NOMO-1 treated with dmso at 0.1 percent for 144 hours (cell line): ENCODE measurements around the gene FHL5.
"Not testable (repeated sequence)": the region's sequence is repeated elsewhere in the genome, so short reads cannot be mapped to it uniquely, and the experiment has no call there.

Experiments
- DNase-seq: peaks from one replicate; lab custom pipeline; 2025; ENCODE audit not compliant: unreplicated experiment; lab: John Stamatoyannopoulos, UW

FHL5 gene

DNA sequence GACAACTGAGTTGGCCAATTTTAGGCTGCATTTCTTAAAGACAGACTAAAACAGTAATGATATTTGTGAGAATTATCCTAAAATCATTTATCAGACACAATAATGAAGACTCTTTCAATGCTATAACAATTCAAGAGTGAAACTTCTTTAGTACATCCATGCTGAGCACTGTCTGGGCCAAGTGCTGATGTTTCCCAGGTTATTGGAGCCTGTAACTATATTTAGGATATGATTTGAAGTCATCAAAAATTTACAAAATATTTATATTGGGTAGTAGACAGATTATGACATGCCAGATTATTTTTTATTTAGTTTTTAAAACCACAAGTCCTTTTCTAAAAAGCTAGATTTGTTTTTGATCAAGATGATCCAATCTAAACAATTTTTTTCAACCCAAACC, 45.1 kb downstream of the FHL5 start:
- DNase-seq, result no peak

DNA sequence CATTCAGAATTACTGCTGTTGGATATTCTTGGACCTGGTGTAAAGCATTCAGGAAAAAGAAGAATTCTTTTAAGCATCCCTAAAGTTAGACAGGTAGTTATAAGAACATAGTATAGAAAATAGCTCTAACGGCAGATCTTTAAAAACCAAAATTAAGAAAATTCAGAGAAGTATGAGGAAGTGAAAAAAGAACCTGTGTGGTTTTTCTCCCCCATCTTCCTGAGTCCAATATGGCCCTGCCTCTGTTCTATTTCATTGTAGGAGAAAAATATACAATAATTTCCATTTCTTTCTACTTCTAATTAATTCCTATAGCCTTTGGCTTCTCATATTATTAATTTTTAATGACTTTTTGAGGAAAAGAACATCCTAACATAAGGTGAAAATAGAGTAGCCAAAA, 47.1 kb downstream of the FHL5 start:
- no peak for DNase-seq

DNA sequence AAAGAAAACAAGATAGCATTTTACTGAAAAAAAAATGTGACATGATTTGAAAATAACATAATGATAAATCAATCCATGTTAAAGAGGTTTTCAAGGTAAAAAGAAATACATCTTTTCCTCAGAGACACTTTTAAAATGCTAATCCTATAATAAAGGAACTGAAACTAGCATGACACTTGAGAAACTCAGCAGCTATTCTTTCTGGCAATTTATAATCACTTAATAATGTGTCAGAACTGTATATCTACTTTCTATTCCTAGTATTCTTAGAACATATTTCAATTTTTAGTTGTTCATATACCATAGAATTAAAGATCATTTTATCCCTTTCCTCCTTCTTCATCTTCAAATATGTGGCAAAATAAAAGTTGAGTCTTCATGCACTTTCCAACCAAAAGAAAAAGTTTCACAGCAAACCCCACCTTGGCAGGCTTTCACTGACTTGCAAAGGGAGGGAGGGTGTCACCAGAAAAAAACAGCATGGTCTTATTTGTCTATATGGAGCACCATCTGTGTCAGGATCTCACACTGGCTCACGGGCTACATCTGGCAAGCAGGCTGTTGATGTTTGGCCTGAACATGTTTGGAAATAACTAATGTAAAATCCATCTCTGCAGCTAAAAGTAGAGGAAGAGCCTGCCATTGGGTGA, 48.5 kb downstream of the FHL5 start:
- DNase-seq, result no peak

GRCh38 chr6:96613291-96613999, 50.5 kb downstream of the FHL5 start:
- no peak for DNase-seq

DNA sequence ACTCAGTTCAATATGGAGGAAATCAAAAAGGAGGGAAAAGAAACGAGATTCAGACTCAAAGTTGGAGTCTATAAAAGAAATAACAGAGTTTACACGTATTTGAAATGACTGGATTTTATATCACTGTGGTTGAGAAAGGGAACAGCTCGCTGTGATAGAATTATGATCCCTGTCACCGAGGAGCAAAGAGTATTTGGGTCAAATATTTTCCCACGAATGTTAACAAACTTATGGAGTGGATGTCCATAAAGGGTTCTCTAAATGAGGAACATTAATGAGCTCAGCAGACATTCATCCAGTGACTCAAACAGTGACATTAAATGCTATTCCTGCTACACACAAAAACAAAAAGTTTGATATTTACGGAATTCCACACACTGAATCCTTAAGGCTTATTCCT, 57.9 kb downstream of the FHL5 start:
- no peak for DNase-seq

DNA sequence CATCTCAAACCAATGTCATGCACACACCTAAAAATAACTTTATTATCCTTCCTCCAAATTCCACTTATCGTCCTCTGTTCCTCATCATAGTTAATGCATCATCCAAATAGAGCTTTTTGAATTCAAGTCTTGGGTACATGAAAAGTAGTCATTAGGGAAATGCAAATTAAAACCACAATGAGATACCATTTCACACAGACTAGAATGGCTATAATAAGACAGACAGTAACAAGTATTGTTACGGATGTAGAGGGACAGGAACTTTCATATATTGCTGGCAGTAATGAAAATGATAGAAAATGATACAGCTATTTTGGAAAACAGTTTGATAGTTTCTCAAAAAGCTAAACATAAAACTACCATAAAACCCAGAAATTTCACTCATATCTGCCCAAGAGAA, 59.1 kb downstream of the FHL5 start:
- no peak for DNase-seq

GRCh38 chr6:96624957-96625356, 62.0 kb downstream of the FHL5 start:
- no peak for DNase-seq

DNA sequence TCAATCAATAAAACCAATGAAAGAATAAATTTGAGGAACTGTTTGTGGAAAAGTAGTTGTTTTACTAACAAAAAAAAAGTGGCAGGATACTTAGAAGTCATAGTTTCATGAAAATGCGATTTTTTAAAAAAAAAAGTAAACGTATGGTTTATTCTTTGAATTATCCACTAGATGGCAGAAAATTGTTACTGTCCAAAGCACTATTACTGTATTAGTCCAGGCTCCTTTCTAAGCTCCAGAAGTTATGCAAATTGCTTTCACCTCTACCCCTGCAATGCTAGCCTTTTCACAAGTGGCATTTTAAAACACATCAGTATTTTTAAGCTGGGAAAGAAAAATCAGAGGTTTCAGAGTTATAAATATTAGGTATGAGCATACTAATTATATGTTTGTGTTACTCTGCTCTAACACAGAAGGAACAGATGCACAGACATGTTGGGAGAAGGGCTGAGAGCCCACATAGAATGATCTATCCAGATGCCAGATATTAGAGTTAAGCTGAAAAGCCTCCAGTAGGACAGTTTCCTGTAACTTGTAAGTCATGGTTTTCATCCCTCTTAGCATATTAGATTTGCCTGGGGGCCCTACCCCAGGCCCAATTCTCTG, 63.9 kb downstream of the FHL5 start:
- DNase-seq, result no peak

DNA sequence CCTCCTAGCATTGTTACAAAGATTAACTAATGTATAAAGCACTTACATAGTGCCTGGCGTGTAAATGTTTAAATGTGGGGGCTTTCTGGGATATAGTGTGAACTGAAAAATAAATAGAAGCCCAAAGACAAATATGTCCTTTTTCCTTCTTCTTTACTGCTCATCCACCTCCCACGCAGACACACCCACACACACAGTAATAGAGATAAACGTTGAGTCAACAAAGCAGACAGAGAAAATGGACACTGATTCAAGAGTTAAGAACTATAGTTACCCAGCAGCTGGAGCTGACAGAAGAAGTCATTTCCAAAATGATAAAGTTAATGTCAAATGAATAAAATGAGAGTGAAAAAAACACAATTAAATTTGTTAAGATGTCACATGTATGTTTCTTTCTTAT, 68.3 kb downstream of the FHL5 start:
- no peak for DNase-seq

GRCh38 chr6:96637979-96638378, 75.1 kb downstream of the FHL5 start:
- DNase-seq, result not testable (repeated sequence)

DNA sequence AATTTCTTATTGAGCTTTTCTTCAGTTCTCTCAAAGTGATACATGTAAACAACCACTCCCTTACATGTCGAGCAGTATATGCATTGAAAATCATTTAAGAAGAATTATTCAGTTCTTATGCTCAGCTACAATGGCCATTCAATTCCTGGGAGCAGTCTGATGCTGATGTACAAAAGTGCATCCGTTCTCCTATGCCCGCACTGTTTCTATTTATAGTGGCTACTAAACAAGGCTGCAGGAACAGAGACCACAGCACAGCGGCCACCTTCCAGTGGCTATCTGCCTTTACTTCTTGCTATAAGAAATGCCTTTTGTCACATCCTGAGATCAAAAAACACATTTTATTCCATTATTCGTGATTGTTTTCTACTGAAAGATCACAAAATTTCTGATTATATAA, 82.2 kb downstream of the FHL5 start:
- no peak for DNase-seq

- DNase-seq, result no peak
These were observed 87.0 kb downstream of the FHL5 start for GRCh38 chr6:96649926-96650325.

DNA sequence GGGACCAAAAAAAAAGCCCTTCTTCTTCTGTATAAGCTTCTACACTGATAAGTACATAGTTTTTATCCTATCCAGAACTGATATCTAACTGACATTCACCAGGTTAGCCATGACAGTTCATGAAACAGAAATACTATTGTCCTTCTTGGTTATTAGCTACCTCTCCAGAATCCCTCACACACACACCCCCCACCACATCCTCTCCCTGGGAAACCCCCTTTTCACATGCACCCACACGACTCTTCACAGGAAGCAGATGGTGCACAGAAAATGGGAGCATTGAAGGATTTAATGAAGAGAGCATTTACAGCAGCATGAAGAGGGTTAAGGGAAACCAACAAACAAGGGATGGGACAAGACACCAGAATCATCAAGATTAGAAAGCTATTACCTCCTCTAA, 88.9 kb downstream of the FHL5 start:
- DNase-seq, result no peak

- DNase-seq, result no peak
These were observed 89.6 kb downstream of the FHL5 start for GRCh38 chr6:96652552-96652951.

DNA sequence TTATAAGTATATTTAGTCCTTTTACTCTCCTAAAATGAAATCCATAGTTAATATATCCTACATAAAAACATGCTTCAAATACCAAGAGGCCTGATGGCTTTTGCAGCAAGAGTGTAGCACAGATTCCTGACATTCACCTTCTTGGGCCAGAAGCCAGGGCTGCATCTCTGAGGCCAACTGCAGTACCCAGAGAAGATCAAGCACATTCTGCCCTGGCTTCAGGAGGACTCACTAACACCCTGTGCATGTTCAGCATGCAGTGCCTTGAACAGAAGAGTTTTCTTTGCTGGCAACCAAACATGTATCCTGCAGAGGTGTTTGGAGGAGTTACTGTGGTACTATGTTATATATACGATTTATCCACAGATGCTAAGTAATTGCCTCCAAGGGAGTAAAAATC, 90.3 kb downstream of the FHL5 start:
- no peak for DNase-seq

GRCh38 chr6:96656567-96656966, 93.6 kb downstream of the FHL5 start:
- DNase-seq, result no peak

GRCh38 chr6:96657344-96657743, 94.4 kb downstream of the FHL5 start:
- DNase-seq, result no peak

- DNase-seq, result no peak
These were observed 96.3 kb downstream of the FHL5 start for GRCh38 chr6:96659084-96659845.
